Frontal cortex (tissue), 4 donors: Measurements from ENCODE around the gene SBSN. TPM values are rescaled to one million over a fixed set of nuclear protein-coding genes. Genes with fewer than 3 reads are reported as not detected.

Source experiments
- DNase-seq, 2 donors: peaks; one replicate each; pipeline ENCODE4 v3.0.0; 2012; ENCODE audit warnings: low spot score in 2 of 2
- FAIRE-seq: peaks from 2 replicates; lab custom pipeline; 2012; peaks lifted over from hg19 to GRCh38; lab: Jason Lieb, UNC
- total RNA-seq: library from RNA; depleted of rRNA; stranded (reverse); fragments of >200 nt; gene quantifications from one replicate; pipeline ENCODE4 v1.2.3, GENCODE V29; 2014
- donor health status: control.
- donor health status: control.
- donor health status: control.

Gene SBSN
- total RNA-seq, 1 donor from 2014 or later: not detected

- DNase-seq (no peak), FAIRE-seq (no peak)
Observed at GRCh38 chr19:35510626-35510964, 17.5 kb downstream of the SBSN start.

GRCh38 chr19:35509861-35510625 is 18.1 kb downstream of the SBSN start:
- no peak for FAIRE-seq
- peak; percentile 50 to 86 for DNase-seq

- FAIRE-seq: no peak
- DNase-seq: no peak
Observed at GRCh38 chr19:35509018-35509652, 19.0 kb downstream of the SBSN start.

DNA sequence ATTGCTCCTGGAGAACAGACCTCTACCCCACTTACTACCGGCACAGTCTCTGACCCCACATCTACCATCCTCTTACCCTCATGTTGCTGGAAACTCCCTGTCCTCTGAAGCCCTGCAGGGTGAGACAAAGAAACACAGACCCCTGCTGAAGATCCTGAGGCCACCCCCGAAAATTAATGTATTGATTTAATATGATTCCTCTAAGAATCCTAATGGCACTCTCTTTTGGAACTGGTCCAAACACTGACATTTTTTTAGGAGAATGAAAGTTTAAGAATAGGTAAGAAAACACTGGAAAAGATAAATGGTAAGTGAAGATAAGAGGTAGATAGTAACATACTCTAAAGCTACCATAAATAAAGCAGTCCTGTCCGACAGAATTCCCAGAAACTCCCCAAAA is 20.0 kb downstream of the SBSN start:
- DNase-seq (no peak), FAIRE-seq (no peak)

DNA sequence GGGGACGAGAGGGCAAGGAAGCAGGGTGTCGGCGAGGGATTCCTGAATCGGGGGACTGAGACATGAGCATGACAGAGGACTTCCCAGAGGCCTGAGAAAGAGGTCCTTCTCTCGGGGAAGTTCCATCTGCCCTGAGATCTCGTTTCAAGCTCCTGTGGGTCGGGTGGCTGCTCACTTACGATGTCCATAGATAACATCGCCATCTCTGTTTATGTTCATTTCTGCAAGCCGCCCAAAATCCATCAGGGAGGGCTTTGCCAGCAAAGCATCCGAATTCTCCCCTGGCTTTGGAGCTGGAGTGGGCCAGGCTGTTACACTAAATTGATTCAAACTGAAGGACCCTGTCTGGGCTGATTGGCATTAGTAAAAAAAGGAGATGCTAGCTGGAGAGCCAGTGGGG is 20.6 kb downstream of the SBSN start:
- DNase-seq: no peak
- FAIRE-seq: no peak

DNA sequence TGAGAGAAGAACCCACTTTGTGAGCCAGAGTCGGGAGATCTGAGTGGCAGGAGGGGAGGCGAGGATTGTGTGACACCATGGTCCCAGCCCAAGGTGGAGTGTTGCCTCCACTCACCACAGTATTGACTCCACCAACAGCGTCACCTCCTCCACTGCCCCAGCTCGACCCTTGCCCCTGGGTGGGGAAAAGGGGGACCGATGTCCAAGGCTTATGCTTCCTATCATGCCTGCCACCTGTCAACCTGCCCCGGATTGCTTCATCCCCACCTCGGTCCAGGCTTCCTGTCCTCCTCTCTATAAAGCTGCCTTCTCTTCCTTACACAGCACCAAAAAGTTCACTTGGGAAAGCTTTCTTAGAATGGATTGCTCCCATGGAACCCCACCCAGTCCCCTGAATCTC is 22.1 kb downstream of the SBSN start:
- no peak for DNase-seq
- no peak for FAIRE-seq

DNA sequence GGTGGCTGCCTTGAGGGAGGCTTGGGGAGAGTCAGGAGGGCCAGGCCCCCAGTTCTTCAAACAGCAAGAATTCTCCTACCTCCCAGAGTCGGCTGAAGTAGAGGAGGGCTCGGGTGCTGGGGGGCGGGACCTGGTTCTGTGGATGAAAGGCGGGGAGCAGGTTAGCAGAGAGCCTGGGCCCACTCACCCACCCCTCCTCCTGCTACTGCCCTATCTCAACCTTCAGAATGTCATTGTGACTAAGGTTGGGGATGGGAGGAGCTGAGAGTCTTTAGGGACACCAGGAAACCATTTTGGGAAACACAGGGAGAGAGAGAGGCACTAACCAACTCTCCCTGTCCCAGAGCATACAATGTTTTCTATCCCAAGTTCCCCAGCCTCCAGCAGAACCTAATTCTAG is 25.4 kb downstream of the SBSN start:
- no peak for FAIRE-seq
- DNase-seq: no peak

DNA sequence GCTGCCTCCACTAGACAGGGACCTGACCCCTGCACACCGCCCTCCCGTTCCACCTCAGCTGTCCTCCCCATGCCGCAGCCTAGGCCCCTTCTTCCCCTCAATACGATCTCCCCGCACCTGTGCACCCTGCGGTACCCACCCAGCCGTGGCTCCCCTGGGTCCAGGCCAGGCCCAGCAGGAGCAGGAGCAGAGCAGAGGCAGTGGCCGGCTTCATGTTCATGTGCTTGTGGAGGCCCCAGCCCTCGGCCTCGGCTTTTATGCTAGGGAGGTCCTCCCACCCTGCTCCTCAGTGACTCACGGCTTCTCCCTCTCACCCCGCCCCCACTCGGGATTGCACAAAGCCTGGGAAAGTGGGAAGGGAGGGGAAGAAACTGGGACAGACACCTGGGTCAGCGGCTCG is 26.4 kb downstream of the SBSN start:
- FAIRE-seq: no peak
- DNase-seq: no peak

DNA sequence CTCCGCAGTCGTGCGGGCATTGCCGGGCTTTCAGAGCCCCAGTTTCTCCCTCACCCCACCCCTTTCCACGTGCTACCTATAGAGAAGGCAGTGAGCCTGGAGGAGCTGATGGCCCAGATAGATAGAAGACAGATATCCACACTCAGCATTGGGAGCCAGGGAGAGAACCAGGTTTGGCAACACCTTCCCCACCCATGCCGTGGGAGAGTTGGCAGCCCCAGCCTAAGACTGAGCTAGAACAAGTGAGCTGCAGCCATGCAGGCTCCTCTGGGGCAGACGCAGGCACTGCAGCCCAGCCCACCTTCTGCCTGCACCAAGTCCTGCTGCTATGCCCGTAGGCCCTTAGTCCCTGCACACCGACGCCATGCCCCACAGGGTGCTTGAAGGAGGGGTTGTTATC is 27.5 kb downstream of the SBSN start:
- DNase-seq (no peak), FAIRE-seq (no peak)

DNA sequence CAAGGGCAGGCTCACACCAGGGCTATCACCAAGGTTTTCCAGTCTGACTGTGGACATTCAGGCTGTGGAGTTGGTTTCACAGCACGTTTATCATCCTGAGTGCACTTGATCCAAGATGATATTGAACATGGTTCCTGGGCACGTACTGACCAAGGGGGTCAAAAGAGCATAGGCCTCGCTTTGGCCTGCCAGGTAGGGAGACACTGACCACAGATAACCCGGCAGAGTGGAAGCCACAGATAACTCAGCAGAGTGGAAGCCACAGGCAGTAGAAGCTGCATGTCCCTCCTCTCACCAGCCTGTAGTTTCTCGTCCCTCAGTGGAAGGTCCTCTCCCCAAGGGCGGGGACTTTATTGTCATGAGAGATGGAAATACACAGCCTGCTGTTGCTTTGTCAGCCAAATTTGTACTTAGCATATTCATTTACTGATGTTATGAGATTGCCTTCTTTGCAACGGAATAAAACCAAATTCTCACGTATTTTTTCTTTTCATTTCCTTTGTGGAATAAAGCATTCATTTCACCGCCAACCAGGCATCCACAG is 29.1 kb downstream of the SBSN start:
- FAIRE-seq: no peak
- no peak for DNase-seq

GRCh38 chr19:35498220-35498619 is 29.9 kb downstream of the SBSN start:
- no peak for FAIRE-seq

DNA sequence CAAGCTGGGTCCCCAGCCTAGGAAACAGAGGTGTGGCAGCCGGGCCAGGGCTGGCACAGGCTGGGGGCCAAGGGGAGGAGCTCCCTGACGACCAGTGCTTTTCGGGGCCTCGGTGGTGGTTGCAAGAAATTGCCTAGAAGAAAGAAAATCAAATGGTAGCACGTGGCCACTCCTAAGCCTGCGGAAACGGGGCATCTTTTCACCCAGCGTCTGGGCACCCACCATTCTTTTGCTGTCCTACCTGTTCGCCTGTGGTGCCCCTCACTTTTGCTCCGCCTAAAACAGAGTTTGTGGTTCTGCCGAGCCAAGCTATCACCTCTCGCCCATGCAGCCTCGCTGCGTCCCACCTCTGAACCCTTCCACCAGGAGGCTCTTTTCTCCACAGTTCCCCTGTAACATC is 30.7 kb downstream of the SBSN start:
- FAIRE-seq (no peak), DNase-seq (no peak)

More at GRCh38 chr19:35498220-35498619, 29.9 kb downstream of the SBSN start:
- DNase-seq: no peak

DNA sequence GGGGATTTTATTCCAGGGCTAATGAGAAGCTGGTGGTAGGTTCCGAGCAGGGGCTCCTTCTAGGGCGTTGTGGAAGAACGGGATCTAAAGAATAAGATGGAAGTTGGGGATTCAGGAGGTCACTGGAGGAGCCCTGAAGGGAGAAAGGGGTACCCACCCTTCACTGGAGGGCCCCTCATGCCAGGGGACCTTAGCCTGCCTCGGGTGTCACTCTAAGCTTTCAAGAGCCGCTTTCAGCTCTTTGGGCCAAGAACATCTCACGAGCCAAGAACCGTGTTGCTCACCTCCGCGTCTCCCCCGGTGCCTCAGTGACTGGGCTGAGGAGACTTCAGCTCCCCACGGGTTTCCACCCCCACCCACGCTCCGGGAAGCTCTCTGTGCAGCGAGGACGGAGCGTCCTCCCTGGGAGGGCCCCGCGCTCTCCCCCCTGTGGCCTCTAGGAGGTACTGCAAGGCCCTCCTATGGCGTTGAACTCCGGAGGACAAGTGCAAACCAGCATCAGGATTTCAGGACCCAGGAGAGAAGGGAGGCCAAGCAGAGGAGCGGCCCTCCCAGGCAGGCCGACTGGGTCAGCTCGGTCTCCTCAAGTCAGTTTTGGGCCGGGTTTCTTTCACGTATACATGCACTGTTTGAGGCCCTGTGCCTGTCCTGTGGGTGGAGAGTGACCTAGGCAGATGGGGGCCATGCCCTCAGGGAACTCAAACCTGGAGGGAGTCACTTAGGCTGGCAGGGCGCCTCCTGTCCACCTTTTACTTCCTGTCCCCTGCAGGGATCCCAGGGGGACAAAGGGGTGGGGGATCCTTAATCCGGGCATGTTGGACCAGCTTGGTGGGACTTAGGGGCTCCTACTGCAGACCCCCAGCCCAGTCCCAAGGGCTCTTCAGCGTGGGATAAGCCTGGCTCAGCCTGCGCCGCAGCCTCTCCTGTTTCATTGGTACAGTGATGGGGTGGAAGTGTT is 32.7 kb downstream of the SBSN start:
- FAIRE-seq: no peak
- DNase-seq: peak; percentile 52 to 89

GRCh38 chr19:35493971-35494370 is 34.1 kb downstream of the SBSN start:
- DNase-seq (no peak), FAIRE-seq (no peak)

GRCh38 chr19:35491836-35492360 is 36.2 kb downstream of the SBSN start:
- no peak for DNase-seq
- no peak for FAIRE-seq

DNA sequence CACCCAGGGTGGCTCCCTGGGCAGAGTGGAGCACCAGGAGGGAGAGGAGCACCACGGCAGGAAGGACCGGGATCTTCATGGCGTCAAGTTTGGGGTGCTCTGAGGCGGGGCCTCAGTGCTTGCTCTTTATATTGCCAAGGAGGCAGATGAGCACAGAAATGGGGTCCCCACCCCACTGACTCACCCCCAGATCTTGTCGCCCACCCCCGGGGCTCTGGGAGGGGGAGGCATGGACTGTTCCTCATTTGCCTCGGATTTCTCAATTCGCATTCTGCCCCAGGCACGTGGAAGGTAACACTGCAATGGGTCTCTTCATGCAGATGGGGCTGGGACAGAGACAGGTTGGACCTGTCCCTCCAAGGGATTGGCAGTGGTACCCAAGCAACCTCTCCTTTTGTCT is 37.7 kb downstream of the SBSN start, which contains the start of gene KRTDAP:
Gene KRTDAP (minus strand): TSS at position 101 of the 400 bp plus-strand sequence. CDS start 22 bp downstream, at position 79.
- FAIRE-seq (no peak), DNase-seq (no peak)

GRCh38 chr19:35488677-35489076 is 39.4 kb downstream of the SBSN start:
- FAIRE-seq: no peak

DNA sequence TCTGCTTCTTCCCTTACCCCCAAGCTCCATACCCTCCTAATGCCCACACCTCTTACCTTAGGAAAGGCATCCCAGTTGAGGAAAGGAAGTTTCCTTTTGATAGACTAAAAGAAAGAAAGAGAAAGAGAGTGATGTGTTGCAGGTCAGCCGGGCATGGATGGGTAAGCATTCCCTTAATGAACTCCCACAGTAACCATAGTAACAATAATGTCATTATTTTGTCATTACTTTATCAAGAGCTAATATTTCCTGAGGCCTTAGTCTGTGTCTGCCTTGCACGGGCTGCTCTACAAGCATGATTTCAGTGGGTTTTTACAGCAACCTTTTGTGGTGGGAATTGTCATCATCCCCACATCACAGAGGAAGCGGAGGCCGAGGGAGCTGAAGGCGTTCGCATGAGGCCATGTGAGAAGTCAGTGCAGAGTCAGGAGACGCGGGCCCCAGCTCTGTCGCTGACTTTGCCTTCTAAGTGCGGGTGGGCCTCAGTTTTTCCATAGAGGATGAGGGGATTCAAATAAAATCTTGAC is 40.4 kb downstream of the SBSN start:
- DNase-seq: no peak
- FAIRE-seq: no peak

More at GRCh38 chr19:35488677-35489076, 39.4 kb downstream of the SBSN start:
- no peak for DNase-seq

DNA sequence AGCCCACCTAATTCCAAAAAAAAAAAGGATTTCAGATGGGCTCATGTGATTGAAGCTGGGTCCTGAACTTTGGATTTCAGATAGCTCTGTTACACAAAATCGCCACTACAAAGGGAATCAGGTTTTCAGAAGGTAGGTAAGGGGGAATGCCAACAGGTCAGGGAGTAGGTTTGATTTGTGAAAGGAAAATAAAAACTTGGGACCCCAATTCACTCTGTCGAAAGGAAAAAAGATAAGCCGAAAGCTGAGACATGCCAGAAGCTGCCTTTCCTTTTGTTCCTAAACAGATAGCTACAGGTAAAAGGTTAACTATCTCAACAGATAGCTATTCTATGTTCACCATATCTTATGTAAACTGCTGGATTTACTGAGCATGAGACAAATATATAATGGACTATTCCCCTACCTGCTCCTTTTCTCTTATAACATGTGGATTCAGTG is 41.8 kb downstream of the SBSN start:
- no peak for FAIRE-seq

More for the DNA sequence above, 41.8 kb downstream of the SBSN start:
- DNase-seq: no peak
